WTC11 (cell line): ENCODE measurements around the gene ABCG4. TPM values are rescaled to one million over a fixed set of nuclear protein-coding genes. Genes with fewer than 3 reads are reported as not detected.

Experiments
- ATAC-seq: fragments of 200-7000 bp; cut with Tn5 transposase; 2 replicates; pipeline ENCODE4 v1.10.0; 2021; ENCODE audit warnings: mild to moderate bottlenecking, moderate library complexity
- CTCF ChIA-PET: fragments of 300-600 bp; sonication (Branson Sonifier 250); formaldehyde crosslinking; loops from one replicate; lab custom pipeline; 2021; ENCODE audit warnings: antibody characterized with exemption; lab: Charles Lee
- POLR2A ChIA-PET: fragments of 350-600 bp; sonication (Branson Sonifier 250); formaldehyde crosslinking; loops from one replicate; lab custom pipeline; 2021; ENCODE audit warnings: antibody characterized with exemption; lab: Charles Lee
- DNase-seq: peaks from one replicate; pipeline ENCODE4 v3.0.0; 2021; ENCODE audit warnings: low spot score
- H3K27ac Mint-ChIP-seq: 2 replicates; pipeline ENCODE4 v1.8.0; 2021; ENCODE audit warnings: mixed read lengths
- H3K27me3 Mint-ChIP-seq: 2 replicates; pipeline ENCODE4 v1.8.0; 2021; ENCODE audit warnings: low read depth, mild to moderate bottlenecking, moderate library complexity, mixed read lengths
- H3K36me3 Mint-ChIP-seq: 2 replicates; pipeline ENCODE4 v1.8.0; 2021; ENCODE audit warnings: mixed read lengths
- H3K4me1 Mint-ChIP-seq: 2 replicates; pipeline ENCODE4 v1.8.0; 2022; ENCODE audit warnings: mixed read lengths
- H3K4me3 Mint-ChIP-seq: 2 replicates; pipeline ENCODE4 v1.8.0; 2021; ENCODE audit warnings: mild to moderate bottlenecking, moderate library complexity, mixed read lengths
- H3K9me3 Mint-ChIP-seq: 2 replicates; pipeline ENCODE4 v1.8.0; 2021; ENCODE audit warnings: mixed read lengths
- ATF3 ChIP-seq: sonication (generic); formaldehyde crosslinking; conservative IDR thresholded peaks from 2 replicates; pipeline ENCODE4 v1.8.1; 2022; ENCODE audit warnings: mild to moderate bottlenecking, missing genetic modification reagents
- CDX4 ChIP-seq: fragments of 250-450 bp; sonication (Bioruptor Pico); IDR thresholded peaks from 2 replicates; pipeline ENCODE4 v1.9.0; 2021; ENCODE audit warnings: moderate library complexity, mild to moderate bottlenecking, inconsistent platforms, borderline replicate concordance
- CTCF ChIP-seq: fragments of 200-600 bp; IDR thresholded peaks from 2 replicates; pipeline ENCODE4 v1.8.0; 2022; ENCODE audit warnings: antibody characterized with exemption
- ERG ChIP-seq: fragments of 250-450 bp; sonication (Bioruptor Pico); IDR thresholded peaks from 2 replicates; pipeline ENCODE4 v1.8.0; 2021; ENCODE audit warnings: mild to moderate bottlenecking
- FOXJ3 ChIP-seq: sonication (generic); formaldehyde crosslinking; IDR thresholded peaks from 2 replicates; pipeline ENCODE4 v1.9.0; 2021; ENCODE audit warnings: missing genetic modification reagents, mild to moderate bottlenecking, borderline replicate concordance
- FOXP1 ChIP-seq: sonication (generic); formaldehyde crosslinking; IDR thresholded peaks from 2 replicates; pipeline ENCODE4 v1.8.0; 2022; ENCODE audit warnings: missing genetic modification reagents, mild to moderate bottlenecking, moderate library complexity, borderline replicate concordance
- HMGXB4 ChIP-seq: sonication (generic); formaldehyde crosslinking; IDR thresholded peaks from 2 replicates; pipeline ENCODE4 v1.8.1; 2023; ENCODE audit warnings: mild to moderate bottlenecking, moderate library complexity, missing genetic modification reagents
- MLX ChIP-seq: sonication (generic); formaldehyde crosslinking; IDR thresholded peaks from 2 replicates; pipeline ENCODE4 v1.8.1; 2023; ENCODE audit warnings: mild to moderate bottlenecking, missing genetic modification reagents, moderate library complexity
- NR1H2 ChIP-seq: sonication (generic); formaldehyde crosslinking; IDR thresholded peaks from 2 replicates; pipeline ENCODE4 v1.9.0; 2021; ENCODE audit warnings: mild to moderate bottlenecking, moderate library complexity, missing genetic modification reagents
- PRRX2 ChIP-seq: fragments of 250-450 bp; sonication (Bioruptor Pico); IDR thresholded peaks from 2 replicates; pipeline ENCODE4 v1.8.0; 2021; ENCODE audit warnings: mild to moderate bottlenecking
- RELA ChIP-seq: sonication (generic); formaldehyde crosslinking; IDR thresholded peaks from 2 replicates; pipeline ENCODE4 v1.8.1; 2022; ENCODE audit warnings: missing genetic modification reagents, mild to moderate bottlenecking, borderline replicate concordance
- RORB ChIP-seq: fragments of 250-450 bp; sonication (Bioruptor Pico); IDR thresholded peaks from 2 replicates; pipeline ENCODE4 v1.9.0; 2021; ENCODE audit warnings: mild to moderate bottlenecking
- SP1 ChIP-seq: sonication (generic); formaldehyde crosslinking; conservative IDR thresholded peaks from 2 replicates; pipeline ENCODE4 v1.8.1; 2022; ENCODE audit warnings: missing genetic modification reagents
- TCF7 ChIP-seq: sonication (generic); formaldehyde crosslinking; IDR thresholded peaks from 2 replicates; pipeline ENCODE4 v1.8.0; 2022; ENCODE audit warnings: mild to moderate bottlenecking, low read depth, missing genetic modification reagents, moderate library complexity
- TEAD1 ChIP-seq: sonication (generic); formaldehyde crosslinking; IDR thresholded peaks from 2 replicates; pipeline ENCODE4 v1.8.0; 2022; ENCODE audit warnings: mild to moderate bottlenecking, missing genetic modification reagents
- ZNF281 ChIP-seq: sonication (generic); formaldehyde crosslinking; IDR thresholded peaks from 2 replicates; pipeline ENCODE4 v1.8.0; 2023; ENCODE audit warnings: mild to moderate bottlenecking, missing genetic modification reagents
- ZNF317 ChIP-seq: sonication (generic); formaldehyde crosslinking; IDR thresholded peaks from 2 replicates; pipeline ENCODE4 v1.8.1; 2023; ENCODE audit warnings: low read depth, mild to moderate bottlenecking, moderate library complexity, missing genetic modification reagents, borderline replicate concordance
- ZNF396 ChIP-seq: fragments of 250-450 bp; sonication (Bioruptor Pico); IDR thresholded peaks from 2 replicates; pipeline ENCODE4 v1.8.0; 2021; ENCODE audit warnings: mild to moderate bottlenecking, moderate library complexity, borderline replicate concordance
- ZNF416 ChIP-seq: fragments of 250-450 bp; sonication (Bioruptor Pico); IDR thresholded peaks from 2 replicates; pipeline ENCODE4 v1.9.0; 2021; ENCODE audit warnings: mild to moderate bottlenecking, inconsistent platforms
- ZNF423 ChIP-seq: fragments of 250-450 bp; sonication (Bioruptor Pico); IDR thresholded peaks from 2 replicates; pipeline ENCODE4 v2.1.2; 2022; ENCODE audit warnings: mild to moderate bottlenecking, moderate library complexity
- ZNF512 ChIP-seq: sonication (generic); formaldehyde crosslinking; IDR thresholded peaks from 2 replicates; pipeline ENCODE4 v1.8.1; 2022; ENCODE audit warnings: missing genetic modification reagents, borderline replicate concordance
- total RNA-seq: library from RNA; stranded (reverse); gene quantifications from 3 replicates; pipeline ENCODE4 v1.2.3, GENCODE V29; 2021

ABCG4 gene
- total RNA-seq, 1 experiment from 2014 or later, result 4.4 TPM

GRCh38 chr11:119157063-119157462, 8.2 kb downstream of the ABCG4 start:
- Mint-ChIP-seq H3K9me3 (no peaks in the 10 kb centered on the region), H3K36me3 (no peaks in the 10 kb centered on the region), H3K4me1 (peaks cover 12% of the 10 kb centered on the region), H3K27ac (no peak overlapping the region), H3K4me3 (no peak overlapping the region), H3K27me3 (peaks cover 5% of the 10 kb centered on the region)
- CTCF ChIA-PET, result interaction anchor here (0.7 to 2.7 kb wide), 4 partner anchors 8 to 80 kb away, joined by 3 to 13 read pairs (median 8); no protein-coding TSS in a partner anchor
- no peak for TF ChIP-seq RORB (CRISPR knock-in tag)
- TF ChIP-seq ZNF416, result no peak
- TF ChIP-seq FOXP1 (CRISPR knock-in tag), result no peak
- no peak for TF ChIP-seq ZNF281 (CRISPR knock-in tag)
- no peak for TF ChIP-seq ERG (CRISPR knock-in tag)
- TF ChIP-seq RELA (CRISPR knock-in tag), result no peak
- TF ChIP-seq HMGXB4 (CRISPR knock-in tag), result no peak
- TF ChIP-seq MLX (CRISPR knock-in tag), result no peak
- POLR2A ChIA-PET, result no interaction called here
- DNase-seq (no peak), ATAC-seq (no peak)

GRCh38 chr11:119158467-119158866, 9.6 kb downstream of the ABCG4 start:
- Mint-ChIP-seq H3K36me3 (no peaks in the 10 kb centered on the region), H3K27me3 (no peaks in the 10 kb centered on the region; the same call in 1 of the 2 replicates), H3K4me3 (no peak overlapping the region), H3K9me3 (no peaks in the 10 kb centered on the region), H3K4me1 (peaks cover 12% of the 10 kb centered on the region), H3K27ac (no peak overlapping the region)
- ATAC-seq, result no peak
- no peak for DNase-seq
- ChIA-PET CTCF (no interaction called here), POLR2A (no interaction called here)
- no peak for TF ChIP-seq SP1 (CRISPR knock-in tag)
- no peak for TF ChIP-seq ZNF423 (CRISPR knock-in tag)
- TF ChIP-seq FOXJ3 (CRISPR knock-in tag), result no peak
- no peak for TF ChIP-seq CDX4
- TF ChIP-seq PRRX2 (CRISPR knock-in tag), result no peak

GRCh38 chr11:119160151-119160550, 11.3 kb downstream of the ABCG4 start:
- Mint-ChIP-seq H3K27me3 (no peaks in the 10 kb centered on the region; the same call in 1 of the 2 replicates), H3K27ac (no peak overlapping the region), H3K9me3 (no peaks in the 10 kb centered on the region), H3K36me3 (no peaks in the 10 kb centered on the region), H3K4me3 (no peak overlapping the region), H3K4me1 (peaks cover 12% of the 10 kb centered on the region)
- POLR2A ChIA-PET, result no interaction called here
- ATAC-seq (no peak), DNase-seq (no peak)
- CTCF ChIA-PET, result interaction anchor here (0.7 to 2.2 kb wide), 8 partner anchors 9 to 164 kb away, joined by 3 to 16 read pairs (median 4); partner anchors contain the start of gene CBL
- TF ChIP-seq TEAD1, result no peak
- no peak for TF ChIP-seq TCF7 (CRISPR knock-in tag)
- TF ChIP-seq ZNF317, result no peak
- no peak for TF ChIP-seq ZNF512 (CRISPR knock-in tag)
- no peak for TF ChIP-seq ATF3
- TF ChIP-seq NR1H2 (CRISPR knock-in tag), result no peak
- no peak for TF ChIP-seq ZNF396 (CRISPR knock-in tag)
- no peak for TF ChIP-seq CTCF
